ENCODE results near the gene TMEM63C.

TMEM63C gene

DNA sequence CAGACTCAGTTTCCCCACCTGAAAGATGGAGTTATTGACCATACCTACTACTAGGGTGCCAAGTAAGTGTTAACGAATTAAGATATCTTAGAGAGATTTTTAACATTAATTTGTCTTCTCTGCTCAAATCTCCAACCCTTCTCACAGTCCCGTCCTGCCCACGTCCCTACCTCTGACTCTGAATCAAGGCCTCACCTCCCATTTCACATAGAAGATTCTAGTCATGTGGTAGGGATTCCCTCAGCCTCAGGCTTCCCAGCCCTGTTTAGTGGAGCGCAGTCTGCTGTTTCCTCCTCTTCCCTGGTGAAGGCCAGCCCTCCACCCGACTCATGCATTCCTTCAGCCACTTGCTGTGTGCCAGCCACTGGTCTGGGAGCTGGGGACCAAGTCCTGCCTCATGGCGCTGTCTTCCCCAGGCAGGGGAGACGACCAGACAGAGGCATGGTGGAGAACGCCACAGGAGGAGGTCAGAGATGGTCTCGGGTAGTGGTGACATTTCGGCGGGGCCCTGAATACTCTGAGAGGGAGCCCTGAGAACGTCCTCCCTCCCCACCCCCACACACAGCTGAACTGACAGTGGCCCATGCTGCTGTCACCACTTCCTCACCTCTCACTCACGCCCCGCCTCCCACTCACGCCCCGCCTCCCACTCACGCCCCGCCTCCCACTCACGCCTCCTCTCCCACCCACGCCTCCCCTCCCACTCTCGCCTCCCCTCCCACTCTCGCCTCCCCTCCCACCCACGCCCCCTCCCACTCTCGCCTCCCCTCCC is 38.8 kb downstream of the TMEM63C start:
- TF ChIP-seq, protein P1, sequence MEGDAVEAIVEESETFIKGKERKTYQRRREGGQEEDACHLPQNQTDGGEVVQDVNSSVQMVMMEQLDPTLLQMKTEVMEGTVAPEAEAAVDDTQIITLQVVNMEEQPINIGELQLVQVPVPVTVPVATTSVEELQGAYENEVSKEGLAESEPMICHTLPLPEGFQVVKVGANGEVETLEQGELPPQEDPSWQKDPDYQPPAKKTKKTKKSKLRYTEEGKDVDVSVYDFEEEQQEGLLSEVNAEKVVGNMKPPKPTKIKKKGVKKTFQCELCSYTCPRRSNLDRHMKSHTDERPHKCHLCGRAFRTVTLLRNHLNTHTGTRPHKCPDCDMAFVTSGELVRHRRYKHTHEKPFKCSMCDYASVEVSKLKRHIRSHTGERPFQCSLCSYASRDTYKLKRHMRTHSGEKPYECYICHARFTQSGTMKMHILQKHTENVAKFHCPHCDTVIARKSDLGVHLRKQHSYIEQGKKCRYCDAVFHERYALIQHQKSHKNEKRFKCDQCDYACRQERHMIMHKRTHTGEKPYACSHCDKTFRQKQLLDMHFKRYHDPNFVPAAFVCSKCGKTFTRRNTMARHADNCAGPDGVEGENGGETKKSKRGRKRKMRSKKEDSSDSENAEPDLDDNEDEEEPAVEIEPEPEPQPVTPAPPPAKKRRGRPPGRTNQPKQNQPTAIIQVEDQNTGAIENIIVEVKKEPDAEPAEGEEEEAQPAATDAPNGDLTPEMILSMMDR (IDR thresholded peaks at IDR 0.05; ENCODE audit: low read depth, low read length, missing control alignments): no peak
- DNase-seq (ENCODE audit: extremely low read depth, low read depth): no peak
- no peak overlapping the region for H3K4me3 ChIP-seq (replicated peaks; ENCODE audit: low read depth, low read length)

DNA sequence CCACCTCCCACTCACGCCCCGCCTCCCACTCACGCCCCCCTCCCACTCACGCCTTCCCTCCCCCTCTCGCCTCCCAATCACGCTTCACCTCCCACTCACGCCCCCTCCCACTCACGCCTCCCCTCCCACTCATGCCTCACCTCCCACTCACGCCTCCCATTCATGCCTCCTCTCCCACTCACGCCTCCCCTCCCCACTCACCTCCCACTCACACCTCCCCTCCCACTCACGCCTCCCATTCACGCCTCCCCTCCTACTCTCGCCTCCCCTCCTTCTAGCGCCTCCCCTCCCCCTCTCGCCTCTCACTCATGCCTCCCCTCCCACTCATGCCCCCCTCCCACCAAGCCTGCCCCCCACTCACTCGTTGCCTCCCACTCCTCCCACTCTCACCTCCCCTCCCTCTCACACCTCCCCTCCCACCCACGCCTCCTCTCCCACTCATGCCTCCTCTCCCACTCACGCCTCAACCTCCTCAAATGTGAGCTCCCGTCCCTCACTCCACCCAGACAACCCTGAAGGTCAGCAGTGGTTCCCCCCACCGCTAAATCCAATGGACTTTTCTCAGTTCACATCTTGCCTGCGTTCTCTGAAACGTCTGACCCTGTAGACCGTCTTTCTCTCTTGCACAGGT is 39.8 kb downstream of the TMEM63C start:
- H3K4me3 ChIP-seq (replicated peaks; ENCODE audit: low read depth, low read length): no peak overlapping the region
- DNase-seq (ENCODE audit: extremely low read depth, low read depth): no peak
- TF ChIP-seq, protein P1 (IDR thresholded peaks at IDR 0.05; ENCODE audit: low read depth, low read length, missing control alignments): no peak

DNA sequence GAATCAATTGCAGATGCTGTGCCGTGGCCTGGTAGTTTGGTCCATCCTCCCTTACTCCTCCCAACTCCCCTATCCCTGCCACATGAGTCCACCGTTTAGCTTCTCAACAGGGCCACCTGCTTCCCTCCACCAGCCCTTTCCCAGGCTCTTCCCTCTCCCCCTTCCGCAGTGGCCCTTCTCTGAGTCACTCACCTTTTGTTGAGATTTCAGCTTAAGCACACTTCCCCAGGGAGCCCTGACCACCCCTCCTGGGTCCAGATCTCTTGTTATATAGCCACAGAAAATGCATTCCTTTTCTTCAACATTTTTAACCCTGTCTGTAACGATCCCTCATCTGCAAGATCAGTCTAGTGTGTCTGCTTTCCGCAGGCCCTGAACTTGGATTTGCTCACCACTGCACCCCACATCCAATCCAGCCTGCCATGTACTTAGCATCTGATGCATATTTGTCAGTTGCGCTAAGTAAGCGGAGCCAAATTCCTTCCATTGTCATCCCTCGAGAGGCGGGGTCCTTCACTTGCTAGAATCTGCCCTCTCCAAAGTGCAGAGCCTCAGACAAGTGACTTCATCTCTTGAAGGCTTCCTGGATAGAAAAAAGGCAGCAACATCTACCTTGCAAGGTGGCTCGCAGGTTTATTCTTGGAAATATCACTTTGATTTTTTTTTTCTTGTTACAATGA is 41.1 kb downstream of the TMEM63C start:
- no peak overlapping the region for H3K4me3 ChIP-seq (replicated peaks; ENCODE audit: low read depth, low read length)
- TF ChIP-seq, protein P1 (IDR thresholded peaks at IDR 0.05; ENCODE audit: low read depth, low read length, missing control alignments): no peak
- DNase-seq (ENCODE audit: extremely low read depth, low read depth): no peak

DNA sequence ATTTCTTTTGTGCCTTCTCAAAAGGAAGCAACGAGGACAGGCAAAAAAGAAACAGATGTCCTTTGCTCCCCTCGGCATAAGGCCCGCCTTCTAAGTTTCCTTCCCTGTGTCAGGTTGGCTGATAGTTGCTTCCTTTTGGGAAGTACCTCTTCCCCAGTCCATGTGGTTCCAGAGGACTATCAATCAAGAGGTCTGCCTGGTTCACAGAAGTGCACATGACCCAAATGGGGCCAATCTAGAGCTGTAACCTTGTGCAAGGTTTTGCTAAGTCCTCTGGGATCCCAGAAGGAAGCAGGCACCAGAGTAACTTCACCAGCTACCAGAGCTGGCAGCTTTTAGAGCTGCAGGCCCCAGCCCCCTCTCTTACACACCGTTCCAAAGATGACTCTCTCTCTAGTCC is 42.6 kb downstream of the TMEM63C start:
- no peak overlapping the region for H3K4me3 ChIP-seq (replicated peaks; ENCODE audit: low read depth, low read length)
- TF ChIP-seq, protein P1 (IDR thresholded peaks at IDR 0.05; ENCODE audit: low read depth, low read length, missing control alignments): no peak
- no peak for DNase-seq (ENCODE audit: extremely low read depth, low read depth)

DNA sequence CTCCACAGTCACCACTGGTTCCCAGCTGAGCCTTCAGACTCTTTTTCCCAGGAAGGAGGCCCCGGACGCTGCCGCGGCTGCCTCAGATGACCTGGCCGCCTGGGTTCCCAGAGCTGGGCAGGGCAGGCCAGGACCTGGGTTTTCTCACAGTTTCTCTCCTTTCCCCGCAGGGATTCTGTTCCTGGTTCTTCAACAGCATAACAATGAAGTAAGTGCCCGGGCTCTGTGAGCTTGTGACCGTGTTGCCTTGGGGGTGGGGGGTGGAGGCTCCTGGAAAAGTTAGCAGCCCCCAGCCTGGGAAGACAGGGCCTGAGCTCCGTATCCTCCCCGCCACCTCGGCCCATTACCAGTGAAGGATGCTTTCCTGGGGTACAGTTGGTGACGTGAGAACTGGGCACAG is 43.7 kb downstream of the TMEM63C start:
- no peak for DNase-seq (ENCODE audit: extremely low read depth, low read depth)
- TF ChIP-seq, protein P1 (IDR thresholded peaks at IDR 0.05; ENCODE audit: low read depth, low read length, missing control alignments): no peak
- H3K4me3 ChIP-seq (replicated peaks; ENCODE audit: low read depth, low read length): no peak overlapping the region

DNA sequence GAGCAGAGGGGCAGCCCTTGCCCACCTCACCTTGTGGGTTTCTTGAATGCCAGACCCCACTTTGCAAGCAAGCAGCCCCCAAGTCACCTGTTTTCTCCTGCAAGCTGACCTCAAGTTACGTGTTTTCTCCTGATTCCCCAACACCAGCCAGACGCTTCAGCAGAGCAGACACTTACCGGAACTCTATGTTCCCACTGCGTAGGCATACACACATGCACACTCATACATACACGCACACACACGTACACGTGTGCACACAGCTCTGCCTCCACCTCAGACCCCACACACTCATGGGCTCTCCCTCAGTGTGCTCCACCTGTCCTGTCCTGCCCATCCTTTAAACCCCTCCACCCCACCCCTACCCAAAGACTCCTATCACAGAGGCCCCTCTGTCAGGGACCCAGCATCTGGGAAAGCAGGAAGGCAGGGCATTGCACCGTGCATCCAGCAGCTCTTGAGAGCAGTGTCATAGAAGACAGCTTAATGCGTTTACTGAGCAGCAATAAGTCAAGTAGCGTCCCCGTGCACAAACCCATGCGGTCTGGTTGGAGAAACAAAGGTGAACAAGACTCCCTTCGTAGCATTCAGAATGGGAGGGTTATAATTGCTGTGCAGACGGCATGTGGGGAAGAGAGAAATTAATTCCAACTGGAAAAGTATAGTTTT is 44.4 kb downstream of the TMEM63C start:
- TF ChIP-seq, protein P1 (IDR thresholded peaks at IDR 0.05; ENCODE audit: low read depth, low read length, missing control alignments): no peak
- H3K4me3 ChIP-seq (replicated peaks; ENCODE audit: low read depth, low read length): no peak overlapping the region
- DNase-seq (ENCODE audit: extremely low read depth, low read depth): no peak

Data from HFF-Myc (cell line).